GM20000 (cell line): ENCODE measurements around the gene EFNB2.

Experiments used
- DNase-seq: peaks from one replicate; pipeline ENCODE4 v3.0.0; 2012; ENCODE audit warnings: low spot score
- TF ChIP-seq, protein P1 (sequence below): IDR thresholded peaks from 2 replicates; pipeline ENCODE4 v1.5.1; 2012; ENCODE audit warnings: mild to moderate bottlenecking, control low read depth; ENCODE audit errors: extremely low read depth, missing control alignments

Gene EFNB2

GRCh38 chr13:106479929-106480328 lies 55.5 kb downstream of the EFNB2 start:
- no peak for DNase-seq
- TF ChIP-seq, protein P1, sequence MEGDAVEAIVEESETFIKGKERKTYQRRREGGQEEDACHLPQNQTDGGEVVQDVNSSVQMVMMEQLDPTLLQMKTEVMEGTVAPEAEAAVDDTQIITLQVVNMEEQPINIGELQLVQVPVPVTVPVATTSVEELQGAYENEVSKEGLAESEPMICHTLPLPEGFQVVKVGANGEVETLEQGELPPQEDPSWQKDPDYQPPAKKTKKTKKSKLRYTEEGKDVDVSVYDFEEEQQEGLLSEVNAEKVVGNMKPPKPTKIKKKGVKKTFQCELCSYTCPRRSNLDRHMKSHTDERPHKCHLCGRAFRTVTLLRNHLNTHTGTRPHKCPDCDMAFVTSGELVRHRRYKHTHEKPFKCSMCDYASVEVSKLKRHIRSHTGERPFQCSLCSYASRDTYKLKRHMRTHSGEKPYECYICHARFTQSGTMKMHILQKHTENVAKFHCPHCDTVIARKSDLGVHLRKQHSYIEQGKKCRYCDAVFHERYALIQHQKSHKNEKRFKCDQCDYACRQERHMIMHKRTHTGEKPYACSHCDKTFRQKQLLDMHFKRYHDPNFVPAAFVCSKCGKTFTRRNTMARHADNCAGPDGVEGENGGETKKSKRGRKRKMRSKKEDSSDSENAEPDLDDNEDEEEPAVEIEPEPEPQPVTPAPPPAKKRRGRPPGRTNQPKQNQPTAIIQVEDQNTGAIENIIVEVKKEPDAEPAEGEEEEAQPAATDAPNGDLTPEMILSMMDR, result no peak

DNA sequence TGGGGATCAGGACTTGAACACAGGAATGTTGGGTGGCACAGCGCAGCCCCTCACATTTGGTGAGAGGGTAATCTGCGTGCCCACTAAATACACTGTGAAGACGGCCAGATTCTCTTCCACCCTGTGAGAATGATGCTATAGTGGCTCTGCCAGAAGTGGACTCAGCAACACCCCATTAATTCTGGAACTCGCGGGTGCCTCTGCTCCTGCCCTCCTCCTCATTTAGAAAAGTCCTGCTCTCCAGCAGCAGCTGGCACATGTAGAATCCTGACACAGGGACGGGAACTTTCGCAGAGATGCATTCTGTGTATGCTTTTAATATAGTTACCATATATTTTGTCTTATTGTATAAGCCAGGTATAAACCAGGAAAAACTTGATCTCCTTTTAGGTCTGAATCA lies 57.3 kb downstream of the EFNB2 start:
- no peak for DNase-seq
- TF ChIP-seq, protein P1, result no peak

DNA sequence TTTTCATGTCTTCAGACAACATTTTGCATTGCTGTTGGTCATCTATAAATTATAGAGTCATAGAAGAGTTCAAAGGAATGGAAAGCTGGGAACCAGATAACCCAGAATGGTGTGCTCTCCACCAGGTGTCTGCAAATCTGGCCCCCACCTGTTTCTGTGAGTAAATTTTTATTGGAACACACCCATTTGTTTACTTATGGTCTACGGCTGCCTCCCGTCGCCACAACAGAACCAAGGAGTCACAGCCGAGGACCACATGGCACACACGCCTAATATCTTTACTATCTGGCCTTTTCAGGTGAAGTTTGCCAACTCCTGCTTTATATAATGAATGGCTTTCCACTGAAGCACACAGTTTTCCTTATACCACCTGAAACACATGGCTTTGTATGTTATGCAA lies 58.2 kb downstream of the EFNB2 start:
- no peak for DNase-seq
- TF ChIP-seq, protein P1, result no peak

DNA sequence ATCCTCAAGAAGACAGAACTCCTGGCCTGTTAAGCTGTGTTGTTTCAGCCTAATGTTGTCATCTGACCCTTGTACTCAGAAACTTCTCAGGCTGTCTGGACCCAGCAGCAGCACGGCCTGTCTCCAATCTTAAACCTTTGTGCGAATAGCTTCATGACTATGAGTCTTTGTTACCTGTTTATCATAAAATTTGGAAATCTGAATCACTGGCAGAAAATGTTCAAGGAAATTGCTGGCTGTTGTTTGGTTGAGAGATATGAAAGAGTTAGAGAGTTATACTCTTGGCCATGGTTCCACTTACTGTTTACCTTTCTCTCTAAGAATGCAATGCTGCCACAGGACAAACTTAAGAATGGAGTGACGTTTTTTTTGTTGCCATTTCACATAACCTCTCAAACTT lies 59.6 kb downstream of the EFNB2 start:
- TF ChIP-seq, protein P1, result no peak
- DNase-seq, result no peak

DNA sequence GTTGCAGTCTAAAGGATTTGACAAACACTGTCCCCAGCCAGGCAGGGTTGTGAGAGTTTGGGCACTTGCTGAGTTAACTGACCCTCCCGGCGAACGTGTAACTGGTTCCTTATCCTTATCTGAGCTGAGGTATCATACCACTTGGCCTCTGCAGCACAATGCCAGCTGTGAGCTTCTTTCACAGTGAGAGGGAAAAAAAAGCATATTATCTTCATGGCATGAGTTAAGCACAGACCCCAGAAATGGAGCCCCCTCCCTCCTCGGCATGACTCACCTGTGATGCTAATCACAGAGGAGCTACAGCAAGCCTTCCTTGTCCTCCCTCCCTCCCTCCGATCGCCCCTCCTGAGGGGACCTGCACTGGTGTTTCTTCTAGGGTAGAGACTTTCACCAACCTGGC lies 60.5 kb downstream of the EFNB2 start:
- DNase-seq, result no peak
- TF ChIP-seq, protein P1, result no peak

- TF ChIP-seq, protein P1, result no peak
- no peak for DNase-seq
These were observed 62.3 kb downstream of the EFNB2 start for GRCh38 chr13:106473154-106473553.

DNA sequence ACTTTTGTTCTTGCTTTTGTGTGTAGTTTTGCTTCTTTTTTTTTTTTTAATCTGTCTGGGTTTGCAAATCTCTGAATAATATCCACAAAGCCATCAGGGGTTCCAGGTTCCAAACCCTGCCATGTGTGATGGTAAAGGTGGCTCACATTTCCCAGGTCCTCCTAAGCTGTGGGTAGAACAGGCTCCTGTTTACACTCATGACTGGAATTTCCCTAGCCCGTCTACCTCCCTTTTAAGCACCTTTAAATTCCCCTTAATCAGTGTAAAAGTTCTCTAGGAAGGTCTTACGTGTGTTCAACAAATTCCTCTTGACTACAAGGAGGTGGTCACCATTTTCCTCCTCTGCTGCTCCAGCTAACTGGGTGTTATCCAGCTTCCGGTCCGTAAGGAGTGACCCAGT lies 62.8 kb downstream of the EFNB2 start:
- TF ChIP-seq, protein P1, result no peak
- DNase-seq, result no peak
